Activated T-cell treated with anti-CD3 and anti-CD28 coated beads, Interleukin-2, amount 50 U/mL, for 1 hour (primary cell): ENCODE measurements around the gene TBC1D2.

ENCODE experiments used
- DNase-seq: peaks from one replicate; pipeline ENCODE4 v3.0.0-alpha.2; 2020

TBC1D2 gene

DNA sequence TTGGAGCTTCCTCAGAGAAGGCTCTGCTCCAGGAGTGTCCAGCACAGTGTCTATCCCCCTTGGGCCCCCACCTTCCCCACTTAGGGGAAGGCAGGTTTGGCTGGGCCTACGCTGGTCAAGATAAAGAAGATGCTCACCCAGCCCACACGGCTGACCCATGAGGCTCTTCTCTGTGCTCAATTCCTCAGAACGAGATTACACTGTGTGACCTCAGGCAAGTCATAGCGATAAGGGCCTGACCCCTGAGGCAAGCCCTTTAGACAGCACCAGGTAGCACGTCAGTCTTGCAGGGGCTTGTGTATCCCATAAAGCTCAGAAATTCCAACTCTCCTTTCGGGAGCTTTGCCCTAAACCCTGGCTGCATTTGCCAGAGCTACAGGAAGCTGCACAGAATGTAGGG lies 95.7 kb downstream of the TBC1D2 start:
- DNase-seq, result no peak

DNA sequence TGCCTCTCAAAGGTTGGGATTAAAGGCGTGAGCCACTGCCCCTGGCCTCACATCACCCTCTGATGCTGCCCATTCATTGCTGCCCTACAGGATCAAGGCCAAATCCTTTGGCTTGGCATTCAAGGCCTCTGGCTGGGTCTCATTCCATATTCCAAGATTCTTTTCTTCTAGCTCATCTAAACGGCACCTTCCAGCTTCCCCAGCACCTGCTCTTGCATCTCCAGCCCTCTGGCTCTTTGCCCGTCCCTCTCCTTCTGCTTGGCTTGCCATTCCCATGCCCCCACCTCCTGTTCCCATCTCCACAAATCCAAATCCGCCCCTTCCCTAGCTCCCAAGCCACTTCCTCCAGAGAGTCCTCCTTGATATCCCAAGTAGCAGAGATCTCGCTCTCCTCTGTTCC lies 96.1 kb downstream of the TBC1D2 start:
- DNase-seq, result no peak

DNA sequence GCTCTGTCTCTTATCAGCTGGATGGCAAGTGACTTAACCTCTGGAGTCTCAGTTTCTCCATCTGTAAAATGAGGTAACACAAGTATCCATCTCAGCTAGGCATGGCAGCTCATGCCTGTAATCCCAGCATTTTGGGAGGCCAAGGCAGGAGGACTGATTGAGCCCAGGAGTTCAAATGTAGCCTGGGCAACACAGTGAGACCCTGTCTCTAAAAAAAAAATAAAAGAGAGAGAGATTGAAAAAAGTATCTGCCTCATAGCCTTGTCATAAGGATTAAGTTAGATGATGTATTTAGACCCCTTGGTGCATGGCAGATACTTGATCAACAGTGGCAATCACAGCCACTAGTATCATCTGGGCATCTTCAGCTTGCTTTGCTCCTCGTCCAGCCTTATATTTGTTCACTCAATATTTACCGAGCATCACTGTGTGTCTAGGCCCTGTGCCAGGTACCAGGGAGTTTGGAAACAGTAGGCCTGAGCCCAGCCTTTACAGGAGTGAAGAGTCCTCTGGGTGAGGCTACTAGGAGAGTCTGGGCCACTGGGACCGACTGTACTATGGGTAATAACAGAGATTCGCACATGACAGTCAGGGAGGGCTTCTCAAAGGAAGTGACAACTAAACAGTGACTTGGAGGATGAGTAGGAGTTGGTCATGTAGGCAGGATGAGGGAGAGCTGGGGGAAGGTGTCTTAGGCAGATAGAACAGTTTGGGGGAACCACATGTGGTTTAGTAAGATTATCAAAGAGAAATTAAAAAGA lies 97.2 kb downstream of the TBC1D2 start:
- no peak for DNase-seq

DNA sequence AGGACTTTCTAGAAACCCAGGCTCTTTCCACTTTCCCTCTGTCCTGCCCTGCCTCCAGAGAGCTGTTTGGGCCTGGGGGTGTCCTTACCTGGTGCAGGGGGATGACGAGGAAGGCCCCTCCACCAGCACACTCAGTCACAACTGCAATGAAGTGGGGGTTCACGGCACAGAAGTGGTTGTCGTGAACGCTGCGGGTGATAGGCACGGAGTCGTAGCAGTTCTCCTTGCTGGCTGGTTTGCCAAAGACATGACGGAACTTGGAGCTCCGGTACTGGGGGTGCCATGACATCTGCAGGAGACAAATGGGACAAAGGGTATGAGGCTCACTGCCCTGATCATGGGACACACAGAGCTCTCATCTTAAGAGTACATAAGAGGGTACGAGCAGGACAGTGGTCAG lies 98.1 kb downstream of the TBC1D2 start:
- no peak for DNase-seq

DNA sequence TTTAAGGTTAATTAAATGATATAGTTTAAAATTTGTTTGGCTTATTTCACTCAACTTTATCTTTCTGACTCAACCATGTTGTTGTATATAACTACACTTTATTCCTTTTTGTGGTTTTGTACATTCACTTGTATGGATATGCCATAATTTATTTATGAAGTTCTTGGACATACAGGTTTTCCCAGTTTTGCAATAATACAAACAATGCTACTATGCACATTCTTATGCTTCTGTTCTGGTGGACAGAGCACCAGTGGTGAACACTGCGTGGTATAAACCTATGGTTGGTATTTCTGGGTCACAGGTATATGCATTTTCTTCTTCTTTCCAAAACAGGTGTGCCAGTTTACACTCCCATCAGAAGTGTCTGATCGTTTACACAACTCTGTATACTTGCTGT lies 100.8 kb downstream of the TBC1D2 start:
- DNase-seq, result no peak

DNA sequence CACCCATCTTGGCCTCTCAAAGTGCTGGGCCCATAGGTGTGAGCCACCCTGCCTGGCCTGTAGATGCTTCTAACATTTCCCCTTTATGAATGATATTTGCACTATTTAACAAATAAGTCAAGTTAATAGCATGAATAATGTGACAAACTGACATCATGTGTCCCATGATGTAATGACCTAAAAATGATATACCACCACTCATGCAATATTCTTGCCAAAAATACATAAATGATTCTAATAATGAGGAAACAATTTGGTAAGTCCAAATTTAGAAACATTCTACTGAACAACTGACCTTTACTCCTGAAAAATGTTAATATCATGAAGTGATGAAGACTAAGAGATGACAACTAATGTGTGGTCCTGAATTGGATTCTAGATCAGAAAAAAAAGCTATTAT lies 102.9 kb downstream of the TBC1D2 start:
- no peak for DNase-seq

DNA sequence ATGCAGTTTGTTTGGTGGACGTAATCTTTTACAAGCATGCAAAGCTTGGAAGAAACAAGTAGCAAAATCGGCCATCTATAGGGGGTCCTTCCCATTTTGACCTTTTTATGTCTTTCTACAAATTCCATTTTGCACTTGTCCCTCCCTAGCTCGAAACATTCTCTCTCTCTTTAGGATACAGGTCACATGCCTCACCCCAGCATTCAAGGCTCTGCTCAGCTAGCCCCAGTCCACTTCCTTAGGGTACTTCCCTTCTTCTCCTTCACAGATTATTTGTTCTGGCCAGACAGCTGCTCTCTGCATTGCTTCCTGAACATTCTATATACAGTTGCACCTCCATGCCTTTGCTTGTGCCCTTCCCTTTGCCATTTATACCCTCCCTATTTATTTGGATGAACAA lies 104.7 kb downstream of the TBC1D2 start:
- DNase-seq, result no peak

DNA sequence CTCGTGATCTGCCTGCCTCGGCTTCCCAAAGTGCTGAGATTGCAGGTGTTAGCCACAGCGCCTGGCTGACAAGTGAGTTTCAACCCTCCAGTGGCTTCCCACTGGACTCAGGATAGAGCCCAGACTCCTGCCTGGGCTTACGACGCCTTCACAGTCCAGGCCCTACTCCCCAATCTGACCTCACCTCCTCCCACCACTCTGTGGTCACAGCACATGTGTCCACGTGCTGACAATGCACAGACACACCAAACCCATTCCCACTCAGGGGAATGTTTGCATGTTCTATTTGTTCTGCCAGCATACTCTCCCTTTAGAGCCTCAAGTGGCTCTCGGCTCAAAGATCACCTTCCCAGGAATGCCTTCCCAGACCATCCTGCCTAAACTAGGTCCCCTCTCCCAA lies 105.3 kb downstream of the TBC1D2 start:
- DNase-seq, result no peak

DNA sequence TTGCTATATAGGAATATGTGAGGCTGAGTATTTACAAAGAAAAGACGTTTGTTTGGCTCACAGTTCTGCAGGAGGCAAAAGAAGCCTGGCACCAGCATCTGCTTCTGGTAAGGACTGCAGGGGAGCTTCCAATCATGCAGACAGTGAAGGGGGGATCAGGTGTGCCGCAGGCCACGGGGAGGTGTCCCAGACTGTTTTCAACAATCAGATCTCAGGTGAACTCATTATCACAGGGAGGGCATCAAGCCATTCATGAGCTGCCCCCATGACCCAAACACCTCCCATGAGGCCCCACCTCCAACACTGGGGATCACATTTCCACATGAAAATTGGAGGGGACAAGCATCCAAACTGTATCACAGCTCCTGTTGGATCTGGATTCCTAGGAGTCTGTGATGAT lies 106.0 kb downstream of the TBC1D2 start:
- DNase-seq, result no peak
